ENCODE measurements around the gene PRSS33.

PRSS33 gene

DNA sequence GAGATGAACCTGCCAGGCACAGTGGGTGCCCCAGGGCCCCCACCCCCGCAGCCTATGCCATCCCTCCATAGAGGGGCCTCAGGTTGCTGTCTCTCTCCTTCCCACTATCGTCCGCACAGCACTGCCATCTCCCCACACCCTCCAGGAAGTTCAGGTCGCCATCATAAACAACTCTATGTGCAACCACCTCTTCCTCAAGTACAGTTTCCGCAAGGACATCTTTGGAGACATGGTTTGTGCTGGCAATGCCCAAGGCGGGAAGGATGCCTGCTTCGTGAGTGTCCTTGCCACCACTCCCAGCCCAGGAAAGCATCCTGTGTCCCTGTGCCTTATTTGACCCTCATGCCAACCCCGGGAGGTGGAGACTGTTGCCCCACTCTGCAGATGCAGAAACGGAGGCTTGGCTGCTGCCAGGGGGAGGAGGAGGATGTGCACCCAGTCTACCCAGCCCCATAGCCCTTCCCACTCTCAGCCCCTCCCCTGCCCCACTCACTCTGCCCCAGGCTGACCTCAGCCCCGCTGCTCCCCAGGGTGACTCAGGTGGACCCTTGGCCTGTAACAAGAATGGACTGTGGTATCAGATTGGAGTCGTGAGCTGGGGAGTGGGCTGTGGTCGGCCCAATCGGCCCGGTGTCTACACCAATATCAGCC lies 33.6 kb upstream of the PRSS33 start:
- DNase-seq, result no peak

DNA sequence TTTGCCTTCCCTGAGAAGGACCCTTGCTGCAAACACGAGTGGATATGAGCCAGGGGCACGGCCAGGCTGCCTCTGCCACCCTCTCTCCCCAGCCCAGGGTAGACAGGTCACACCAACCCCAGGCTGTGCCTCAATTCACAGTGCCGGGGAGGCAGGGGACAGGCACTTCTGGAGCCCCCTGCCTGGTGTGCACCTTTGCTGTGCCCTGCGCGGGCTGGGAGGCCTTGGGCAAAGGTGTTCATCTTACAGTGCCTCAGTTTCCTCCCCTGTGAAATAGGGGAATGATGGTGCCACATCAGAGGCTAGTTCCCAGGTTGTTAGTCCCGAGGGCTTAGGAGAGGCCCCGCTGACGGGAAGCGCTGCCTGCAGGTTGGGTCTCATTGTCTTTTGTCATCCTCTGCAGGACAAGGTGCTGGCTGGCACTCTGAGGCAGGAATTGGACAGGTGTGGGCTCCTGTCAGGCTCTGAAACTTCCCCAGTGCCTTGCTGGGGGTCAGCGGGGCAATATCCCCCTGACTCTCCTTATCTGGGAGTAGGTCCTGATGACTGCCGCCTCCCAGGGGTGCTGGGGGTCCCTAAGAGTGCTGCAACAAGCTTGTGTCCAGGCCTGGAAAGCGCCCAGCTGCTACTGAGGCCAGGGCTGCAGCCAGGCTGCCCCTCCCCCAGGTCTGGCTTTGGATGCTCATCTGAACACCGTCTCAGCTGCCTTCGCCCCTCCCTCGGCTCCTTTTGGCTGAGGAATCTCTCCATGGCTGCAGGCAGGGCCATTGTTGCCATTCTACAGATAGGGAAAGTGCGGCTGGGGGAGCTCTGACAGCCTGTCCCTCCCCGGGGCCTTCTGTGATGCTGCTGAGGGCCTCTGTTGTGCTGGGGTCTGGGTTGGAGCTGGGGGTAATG lies 32.8 kb upstream of the PRSS33 start:
- no peak for DNase-seq

DNA sequence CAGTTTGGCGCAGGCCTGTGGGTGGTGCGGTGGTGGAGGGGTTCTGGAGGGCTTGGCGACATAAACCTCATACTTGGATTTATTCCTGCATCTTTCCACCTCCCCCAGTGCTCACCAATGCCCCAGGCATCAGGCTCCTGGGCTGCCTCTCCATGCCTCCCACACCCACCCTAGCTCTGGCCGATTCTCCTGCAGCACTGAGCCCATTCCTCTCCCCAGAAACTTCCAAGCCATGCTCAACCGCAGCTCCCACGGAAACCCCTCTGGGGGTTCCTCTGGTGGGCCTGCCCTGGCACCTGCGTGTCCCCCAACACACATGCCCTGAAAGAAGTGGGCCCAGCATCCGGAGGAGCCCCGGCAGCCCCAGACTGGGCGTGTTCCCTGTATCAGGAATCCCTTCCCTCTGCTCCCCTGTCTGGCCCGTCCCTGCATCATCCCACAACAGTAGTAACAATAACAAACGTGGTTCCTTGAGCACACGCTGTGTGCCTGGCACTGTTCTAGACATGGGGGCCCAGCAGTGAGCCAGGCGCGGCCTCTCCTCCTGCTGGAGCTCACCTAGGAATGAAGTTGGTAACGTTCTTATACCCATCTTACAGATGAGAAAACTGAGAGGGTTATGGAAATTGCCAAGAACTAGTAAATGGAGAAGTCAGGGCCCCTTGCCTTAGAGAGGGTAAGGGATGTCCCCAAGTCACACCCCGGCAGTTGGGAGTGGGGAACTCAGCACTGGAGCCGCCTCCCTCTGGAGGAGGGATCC lies 32.0 kb upstream of the PRSS33 start:
- no peak for DNase-seq

DNA sequence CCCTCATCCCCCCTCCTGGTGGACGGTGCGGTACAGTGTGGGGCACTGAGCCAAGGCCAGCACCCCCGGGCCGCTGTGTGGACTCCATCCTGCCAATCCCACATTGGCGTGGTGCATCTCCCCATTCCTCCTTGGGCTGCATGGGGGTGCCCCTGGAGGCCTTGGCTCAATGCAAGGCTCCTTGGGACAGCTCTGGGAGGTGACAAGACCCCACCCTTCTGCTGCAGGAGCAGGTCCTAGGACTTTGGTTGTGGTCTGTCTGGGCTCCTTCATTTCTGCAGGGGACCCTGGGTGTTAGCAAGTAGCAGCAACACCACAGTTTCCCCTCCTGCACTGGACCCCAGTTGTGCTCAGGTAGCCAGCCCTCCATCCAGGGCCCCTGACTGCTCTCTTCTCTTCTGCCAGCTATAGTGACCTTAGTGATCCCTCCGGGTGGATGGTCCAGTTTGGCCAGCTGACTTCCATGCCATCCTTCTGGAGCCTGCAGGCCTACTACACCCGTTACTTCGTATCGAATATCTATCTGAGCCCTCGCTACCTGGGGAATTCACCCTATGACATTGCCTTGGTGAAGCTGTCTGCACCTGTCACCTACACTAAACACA lies 31.0 kb upstream of the PRSS33 start:
- no peak for DNase-seq

DNA sequence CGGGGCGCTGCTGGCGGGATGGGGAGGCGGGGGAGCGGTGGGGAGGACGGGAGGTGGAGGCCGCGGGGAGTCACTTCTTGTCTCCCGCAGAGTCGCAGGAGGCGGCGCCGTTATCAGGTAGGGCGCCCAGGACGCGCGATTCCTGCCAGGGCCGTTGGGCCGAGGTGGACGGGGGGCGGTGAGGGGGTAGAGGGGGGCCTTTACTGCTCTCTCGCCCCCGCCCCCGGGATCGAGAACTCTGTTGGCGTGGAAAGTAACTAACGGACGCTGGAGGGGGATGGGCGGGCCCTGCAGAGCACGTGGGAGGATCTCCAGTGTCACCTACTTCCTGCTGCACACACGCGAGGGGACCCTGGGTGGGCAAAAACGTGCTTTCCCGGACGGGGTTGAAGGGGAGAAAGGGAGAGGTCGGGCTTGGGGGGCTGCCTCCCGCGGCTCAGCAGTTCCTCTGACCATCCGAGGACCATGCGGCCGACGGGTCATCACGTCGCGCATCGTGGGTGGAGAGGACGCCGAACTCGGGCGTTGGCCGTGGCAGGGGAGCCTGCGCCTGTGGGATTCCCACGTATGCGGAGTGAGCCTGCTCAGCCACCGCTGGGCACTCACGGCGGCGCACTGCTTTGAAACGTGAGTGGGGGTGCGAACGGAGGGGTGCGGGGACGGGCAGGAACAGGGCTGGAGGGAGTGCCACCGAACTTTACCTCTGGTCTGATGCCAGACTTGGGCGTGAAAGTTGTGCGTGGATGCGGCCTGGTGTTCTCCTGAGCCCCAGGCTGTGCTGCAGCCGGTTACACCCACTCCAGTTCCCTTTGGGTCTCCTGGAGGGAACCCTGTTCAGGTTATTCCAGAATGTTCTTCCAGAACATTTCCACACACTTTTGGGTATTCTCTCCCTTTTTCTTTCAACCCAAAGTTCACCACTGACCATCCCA lies 30.2 kb upstream of the PRSS33 start:
- no peak for DNase-seq

DNA sequence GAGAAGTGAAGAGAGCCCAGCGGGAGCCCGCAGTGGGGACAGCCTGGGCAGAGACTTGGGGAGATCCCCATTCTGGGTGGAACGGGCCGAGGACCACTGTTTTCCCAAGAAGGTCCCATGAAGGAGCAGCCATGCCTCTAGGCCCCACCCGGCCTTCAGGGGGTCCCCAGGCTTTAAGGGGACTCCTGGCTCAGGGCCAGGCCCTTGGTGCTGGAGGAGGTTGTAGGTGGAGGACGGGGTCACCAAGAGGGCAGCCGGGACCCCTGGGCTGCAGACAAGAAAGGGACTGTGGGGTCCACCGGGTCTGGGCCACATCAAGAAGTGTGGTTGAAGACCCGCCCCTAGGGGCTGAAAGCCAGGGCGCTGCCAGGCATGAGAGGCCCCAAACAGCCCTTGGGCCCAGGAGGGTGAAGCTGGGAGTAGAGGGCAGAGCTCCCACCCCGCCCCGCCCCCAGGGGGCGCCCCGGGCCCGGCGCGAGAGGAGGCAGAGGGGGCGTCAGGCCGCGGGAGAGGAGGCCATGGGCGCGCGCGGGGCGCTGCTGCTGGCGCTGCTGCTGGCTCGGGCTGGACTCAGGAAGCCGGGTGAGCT lies 29.5 kb upstream of the PRSS33 start, which contains the start of gene PRSS21:
Gene PRSS21 (plus strand): TSS at position 487 of the 589 bp plus-strand sequence. CDS start 32 bp downstream, at position 519.
- DNase-seq, result peak in 3 of 5 donors; percentile 15 to 17 (median 17)

DNA sequence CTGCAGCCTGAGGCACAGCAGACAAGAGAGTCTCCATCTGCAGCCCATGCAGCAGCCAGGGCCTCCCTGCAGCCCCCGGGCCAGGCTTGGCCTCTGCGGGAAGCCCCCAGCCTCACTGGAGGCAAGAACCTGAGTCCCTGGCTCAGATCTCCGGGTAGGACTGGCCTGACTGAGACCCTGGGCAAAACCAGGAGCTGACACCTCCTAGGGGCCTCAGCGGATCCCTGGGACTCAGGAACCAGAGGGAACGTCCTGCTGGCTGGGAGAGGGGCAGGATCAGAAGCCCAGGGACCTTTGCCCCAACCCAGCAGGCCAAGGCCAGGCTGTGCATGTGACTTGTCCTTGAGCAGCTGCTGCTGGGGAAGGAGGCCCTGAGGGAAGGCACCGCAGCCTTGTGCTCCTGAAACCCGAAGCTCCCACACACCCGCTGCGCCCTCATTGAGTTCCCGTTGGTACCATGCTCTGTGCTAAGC lies 28.0 kb upstream of the PRSS33 start:
- no peak for DNase-seq

DNA sequence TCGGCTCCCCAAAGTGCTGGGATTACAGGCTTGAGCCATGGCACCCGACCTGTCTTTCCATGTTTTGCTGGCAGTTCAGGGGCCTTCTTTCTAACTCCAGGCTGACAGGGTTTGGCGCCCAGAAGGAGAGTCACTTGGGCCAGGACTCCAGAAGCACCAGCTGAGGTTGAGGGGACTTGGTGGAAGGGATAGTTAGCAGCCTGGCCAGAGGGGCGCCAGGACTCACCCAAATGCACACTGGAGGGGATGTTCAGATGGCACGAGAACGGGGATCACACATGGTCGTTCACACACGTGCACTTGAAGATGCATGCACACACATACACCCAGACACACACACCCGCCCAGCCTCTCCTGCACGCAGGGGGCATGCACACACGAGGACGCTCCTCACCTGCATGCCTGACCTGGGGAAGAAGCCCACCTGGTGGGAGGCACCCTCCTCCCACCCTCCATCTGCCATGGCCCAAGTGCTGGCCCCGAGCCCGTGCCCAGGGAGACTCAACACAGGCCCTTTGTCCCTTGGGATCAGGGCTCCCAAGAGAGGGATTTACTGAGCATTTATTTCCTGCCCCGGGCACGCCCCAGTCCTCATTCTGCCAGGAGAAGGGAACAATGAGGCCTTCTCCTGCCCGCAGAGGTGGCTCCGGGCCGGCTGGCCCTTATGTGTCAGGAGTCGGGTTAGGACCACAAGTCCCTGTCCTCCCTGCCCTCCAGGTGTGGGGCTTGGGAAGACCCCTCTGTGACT lies 27.4 kb upstream of the PRSS33 start:
- DNase-seq, result no peak

DNA sequence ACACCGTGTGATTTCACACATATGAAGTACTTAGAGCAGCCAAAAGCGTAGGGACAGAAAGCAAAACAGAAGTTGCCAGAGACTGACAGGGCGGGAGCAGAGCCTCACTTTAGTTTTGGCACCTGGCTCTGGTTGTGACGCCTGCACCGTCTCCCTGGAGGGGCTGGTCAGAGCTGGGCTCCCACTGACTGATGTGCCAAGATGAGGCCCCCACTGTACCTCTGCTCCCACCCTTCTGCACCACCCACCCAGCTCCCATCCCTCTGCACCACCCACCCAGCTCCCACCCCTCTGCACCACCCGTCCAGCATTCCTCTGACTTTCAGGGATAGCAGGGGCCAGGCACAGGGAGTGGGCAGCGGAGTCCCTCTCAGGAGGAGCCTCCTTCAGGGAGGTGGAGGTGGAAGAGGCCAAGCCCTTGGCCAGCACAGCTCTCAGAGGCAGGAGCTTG lies 26.4 kb upstream of the PRSS33 start:
- DNase-seq, result no peak

DNA sequence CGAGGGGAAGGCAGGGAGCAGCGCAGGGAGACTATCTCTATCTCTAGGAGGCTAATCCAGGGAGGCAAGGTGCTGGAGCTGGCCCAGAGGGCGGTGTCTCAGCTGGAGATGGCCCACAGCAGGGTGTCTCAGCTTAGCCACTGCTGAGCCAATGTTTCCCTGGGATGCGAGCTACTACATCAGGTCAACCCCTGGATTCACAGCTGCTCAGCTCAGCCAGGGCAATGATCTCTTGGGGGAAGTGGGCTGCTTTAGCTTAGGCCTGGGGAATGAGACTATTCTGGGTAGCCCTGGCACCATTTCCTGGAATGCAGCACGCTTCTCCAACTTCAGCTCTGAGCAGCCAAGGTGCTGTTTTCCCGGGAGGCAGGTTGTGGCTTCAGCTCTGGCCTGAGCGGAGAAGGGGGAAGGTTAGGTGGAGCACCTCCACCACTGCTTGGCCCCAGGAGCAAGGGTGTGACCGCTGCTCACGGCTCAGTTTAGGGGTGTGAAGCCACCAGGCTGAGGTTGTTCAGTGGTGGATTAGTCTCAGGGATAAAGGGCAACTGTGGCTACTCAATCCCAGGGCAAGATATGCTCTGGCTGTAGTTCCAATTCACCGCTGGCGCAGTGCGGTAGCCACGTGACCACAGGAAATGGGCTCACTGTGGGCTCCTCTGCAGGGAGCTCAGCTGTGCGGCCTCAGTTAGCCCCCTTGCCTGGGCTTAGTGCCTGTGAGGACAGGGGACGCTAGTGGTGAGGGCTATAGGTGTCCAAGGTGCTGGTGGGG lies 24.5 kb upstream of the PRSS33 start:
- DNase-seq, result no peak

DNA sequence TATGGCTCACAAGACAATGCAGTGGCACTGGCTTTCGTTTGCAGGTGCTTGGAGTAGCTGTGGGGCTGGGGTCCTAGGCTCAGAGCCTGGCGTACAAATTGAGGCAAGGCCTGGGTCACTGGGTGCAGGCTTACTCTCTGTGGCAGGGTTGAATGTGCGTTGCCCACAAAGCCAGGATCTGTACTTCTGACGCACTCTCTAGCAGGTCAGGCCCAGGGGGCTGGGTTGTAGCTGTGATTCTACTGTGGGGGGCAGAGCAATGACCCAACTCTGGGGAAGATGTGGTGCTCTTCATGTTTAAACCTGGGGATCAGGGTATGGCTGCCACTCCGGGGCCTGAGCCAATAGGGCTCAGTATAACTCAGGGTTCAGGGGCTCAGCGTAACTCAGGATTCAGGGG lies 23.3 kb upstream of the PRSS33 start:
- no peak for DNase-seq

DNA sequence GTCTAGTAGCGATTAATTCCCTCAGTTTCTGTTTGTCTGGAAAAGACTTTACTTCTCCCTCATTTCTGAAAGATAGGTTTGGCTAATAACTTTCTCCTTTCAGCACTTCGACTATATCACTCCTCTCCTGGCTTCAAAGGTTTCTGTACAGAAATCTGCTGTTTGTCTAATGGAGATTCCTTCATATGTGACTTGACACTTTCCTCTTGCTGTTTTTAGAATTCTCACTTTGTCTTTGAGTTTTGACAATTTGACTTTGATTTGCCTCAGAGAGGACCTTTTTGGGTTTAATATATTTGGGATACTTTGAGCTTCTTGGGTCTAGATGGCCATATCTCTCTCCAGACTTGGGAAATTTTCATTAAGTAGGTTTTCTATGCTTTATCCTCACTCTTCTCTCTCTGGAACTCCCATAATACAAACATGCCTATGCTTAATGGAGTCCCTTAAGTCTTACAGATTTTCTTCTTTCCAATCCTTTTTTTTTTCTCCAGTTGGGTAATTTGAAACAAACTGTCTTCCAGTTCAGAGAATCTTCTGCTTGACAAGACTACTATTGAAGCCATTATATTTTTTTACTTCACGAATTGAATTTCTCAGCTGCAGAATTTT lies 21.9 kb upstream of the PRSS33 start:
- no peak for DNase-seq

DNA sequence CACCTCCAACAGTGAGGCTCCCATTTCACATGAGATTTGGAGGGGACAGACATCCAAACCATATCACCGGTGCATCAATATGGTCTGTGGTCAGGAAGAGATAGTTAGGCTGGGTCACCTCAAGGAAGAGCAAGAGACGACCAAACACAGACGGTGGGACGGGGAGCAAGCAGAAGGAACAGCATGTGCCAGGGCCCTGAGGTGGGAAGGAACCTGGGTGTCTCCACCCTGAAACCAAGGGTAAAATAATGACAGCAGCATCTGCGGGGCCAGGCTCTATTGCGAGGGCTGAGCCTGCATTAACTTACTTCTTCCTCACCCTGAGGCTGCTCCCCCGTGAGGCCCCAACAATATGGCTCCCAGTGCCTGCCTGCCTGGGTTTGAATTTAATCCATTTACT lies 20.8 kb upstream of the PRSS33 start:
- DNase-seq, result no peak

DNA sequence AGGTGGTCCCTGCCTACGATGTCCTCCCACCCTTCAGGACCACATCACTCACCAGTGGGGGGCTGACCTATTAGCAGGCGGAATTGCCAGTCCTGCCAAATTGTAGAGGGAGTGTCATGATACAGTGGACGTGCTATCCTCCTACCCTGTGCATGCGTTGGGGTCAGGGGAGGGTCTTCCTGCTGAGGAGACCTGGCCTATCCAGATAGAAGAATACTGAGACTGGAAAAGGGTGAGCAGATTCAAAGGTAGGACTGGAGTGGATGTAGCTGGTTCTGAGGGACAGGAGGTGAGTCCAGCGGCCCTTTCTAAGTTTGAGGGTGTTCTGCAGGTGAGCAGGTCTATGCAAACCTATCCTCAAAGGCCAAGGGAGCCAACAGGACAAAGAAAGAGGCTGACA lies 18.9 kb upstream of the PRSS33 start:
- no peak for DNase-seq

DNA sequence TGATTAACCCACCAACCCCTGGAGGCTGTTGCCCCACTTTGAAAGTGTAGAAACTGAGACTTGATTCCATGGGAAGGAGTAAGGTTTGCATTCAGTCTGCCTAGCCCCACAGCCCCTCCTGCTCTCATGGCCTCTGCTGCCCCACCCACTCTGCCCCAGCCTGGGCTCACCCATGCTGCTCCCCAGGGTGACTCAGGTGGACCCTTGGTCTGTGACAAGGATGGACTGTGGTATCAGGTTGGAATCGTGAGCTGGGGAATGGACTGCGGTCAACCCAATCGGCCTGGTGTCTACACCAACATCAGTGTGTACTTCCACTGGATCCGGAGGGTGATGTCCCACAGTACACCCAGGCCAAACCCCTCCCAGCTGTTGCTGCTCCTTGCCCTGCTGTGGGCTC lies 17.4 kb upstream of the PRSS33 start:
- no peak for DNase-seq

DNA sequence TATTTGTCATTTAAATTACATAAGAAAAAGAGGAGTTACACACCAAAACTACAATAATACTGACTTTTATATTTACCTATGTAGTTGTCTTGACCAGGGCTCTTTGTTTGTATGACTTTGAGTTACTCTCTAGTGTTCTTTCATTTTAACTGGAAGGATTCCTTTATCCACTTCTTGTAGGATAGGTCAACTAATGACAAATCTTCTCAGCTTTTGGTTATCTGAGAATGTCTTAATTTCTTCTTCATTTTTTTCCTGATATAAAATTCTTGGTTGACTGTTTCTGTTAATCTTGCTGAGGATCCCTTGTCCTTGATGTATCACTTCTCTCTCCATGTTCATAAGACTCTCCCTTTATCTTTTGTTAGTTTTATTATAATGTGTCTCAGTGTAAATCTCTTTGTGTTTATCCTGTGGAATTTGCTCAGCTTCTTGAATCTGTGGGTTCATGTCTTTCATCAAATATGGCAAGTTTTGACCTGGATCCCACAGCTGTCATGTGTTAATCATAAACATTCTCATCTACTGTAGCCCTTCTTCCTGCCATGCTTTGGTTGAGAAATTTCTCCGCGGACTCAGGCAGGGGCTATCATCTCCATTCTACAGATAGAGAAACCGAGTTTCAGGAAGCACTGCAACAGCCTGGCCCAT lies 16.3 kb upstream of the PRSS33 start:
- no peak for DNase-seq

DNA sequence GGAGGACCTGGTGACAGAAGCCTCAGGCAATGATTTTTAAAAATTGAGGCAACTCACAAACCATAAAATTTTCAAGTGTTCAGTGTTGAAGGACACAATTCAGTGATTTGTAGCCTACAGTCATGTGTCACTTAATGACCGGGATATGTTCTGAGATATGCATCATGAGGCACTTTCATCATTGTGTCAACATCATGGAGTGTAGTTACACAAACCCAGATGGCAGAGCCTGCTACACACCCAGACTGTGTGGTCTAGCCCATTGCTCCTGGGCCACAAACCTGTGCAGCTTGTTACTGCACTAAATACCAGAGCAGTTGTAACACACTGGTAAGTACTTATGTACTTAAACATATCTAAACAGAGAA lies 12.5 kb upstream of the PRSS33 start:
- DNase-seq, result no peak

DNA sequence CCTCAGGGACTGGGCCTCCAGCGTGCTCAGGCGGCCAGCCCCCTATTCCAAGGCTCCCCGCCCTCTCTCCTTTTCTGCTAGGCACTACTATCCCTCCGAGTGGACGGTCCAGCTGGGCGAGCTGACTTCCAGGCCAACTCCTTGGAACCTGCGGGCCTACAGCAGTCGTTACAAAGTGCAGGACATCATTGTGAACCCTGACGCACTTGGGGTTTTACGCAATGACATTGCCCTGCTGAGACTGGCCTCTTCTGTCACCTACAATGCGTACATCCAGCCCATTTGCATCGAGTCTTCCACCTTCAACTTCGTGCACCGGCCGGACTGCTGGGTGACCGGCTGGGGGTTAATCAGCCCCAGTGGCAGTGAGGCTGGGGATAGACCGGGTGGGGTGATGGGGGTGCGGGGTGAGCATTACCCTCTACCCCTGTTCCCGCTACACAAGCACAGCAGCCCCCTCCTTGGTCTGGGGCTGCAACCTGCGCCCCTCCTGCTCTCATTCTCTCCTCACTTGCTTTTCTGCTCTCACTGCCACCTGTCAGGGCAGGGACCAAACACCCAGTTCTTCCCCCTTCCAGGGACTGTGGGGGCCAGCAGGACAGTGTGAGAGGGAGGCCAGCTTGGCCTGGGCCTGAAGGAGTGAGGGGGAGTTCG lies 12.0 kb upstream of the PRSS33 start:
- no peak for DNase-seq

Data from T-helper 1 cell (primary cell).